Tibial artery (tissue), 4 donors: ENCODE measurements around the gene RPF1.

Experiments used
- DNase-seq, 2 donors: peaks; one replicate each; pipeline ENCODE4 v3.0.0-alpha.2; 2019
- H3K27ac ChIP-seq, 2 donors: fragments of 200-600 bp; sonication (generic) in 1 of 2; 1 replicate in 1 of 2; 2 replicates in 1 of 2; pipeline ENCODE4 v1.5.1; 2018 to 2019; ENCODE audit warnings: mild to moderate bottlenecking in 1 of 2
- H3K27me3 ChIP-seq, 2 donors: fragments of 200-600 bp; sonication (generic) in 1 of 2; one replicate each; pipeline versions ENCODE4 v1.5.1 to v1.6.0; 2016 to 2019
- H3K36me3 ChIP-seq, 3 donors: fragments of 200-600 bp; sonication (generic) in 2 of 3; one replicate each; pipeline ENCODE4 v1.5.1; 2016 to 2019; ENCODE audit warnings: mild to moderate bottlenecking in 2 of 3
- H3K4me1 ChIP-seq, 4 donors: fragments of 200-600 bp; sonication (generic) in 2 of 4; 1 replicate in 3 of 4; 2 replicates in 1 of 4; pipeline ENCODE4 v1.5.1; 2016 to 2019
- H3K4me3 ChIP-seq, 2 donors: fragments of 200-600 bp; sonication (generic) in 1 of 2; 1 replicate in 1 of 2; 2 replicates in 1 of 2; pipeline ENCODE4 v1.5.1; 2018 to 2019; ENCODE audit warnings: mild to moderate bottlenecking in 2 of 2
- H3K9me3 ChIP-seq, 3 donors: fragments of 200-600 bp; sonication (generic) in 1 of 3; one replicate each; pipeline ENCODE4 v1.5.1; 2016 to 2019
- intact Hi-C: fragments of 100-400 bp; cut with DNase I; formaldehyde crosslinking; loops from one replicate; pipeline ENCODE4 v1.15.0; 2023; ENCODE audit warnings: low total_unique reads
- TF ChIP-seq, protein P1 (sequence below), 2 experiments: fragments of 200-600 bp in 1 of 2; fragments of 450-650 bp in 1 of 2; IDR thresholded peaks; one replicate each; pipeline ENCODE4 v1.5.1; 2017 to 2019; ENCODE audit warnings: antibody characterized with exemption in 2 of 2, mild to moderate bottlenecking in 1 of 2, moderate library complexity in 1 of 2

RPF1 gene

DNA sequence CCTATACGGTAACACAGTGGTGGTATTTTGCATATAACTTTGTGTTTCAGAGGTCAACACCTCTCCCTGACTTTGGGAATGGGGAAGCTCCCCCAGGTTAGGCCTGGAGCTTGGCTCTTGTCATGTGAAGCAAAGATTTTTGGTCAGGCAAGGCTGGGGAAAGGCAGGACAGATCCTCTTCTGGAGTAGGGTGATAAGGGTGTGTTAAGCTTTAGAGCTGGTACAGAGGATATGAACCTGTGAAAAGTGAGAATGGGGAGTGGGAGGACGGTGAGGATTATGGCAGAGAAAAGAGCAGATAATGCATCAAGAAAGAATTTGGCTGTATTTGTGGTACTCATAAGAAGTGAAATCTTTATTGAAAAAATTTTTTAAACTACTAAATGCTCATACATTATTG is 2.3 kb downstream of the RPF1 start:
- Histone ChIP-seq H3K27ac (no peak overlapping the region), H3K4me3 (no peak overlapping the region), H3K9me3 (no peaks in the 10 kb centered on the region), H3K27me3 (peaks cover 0 to 6% of the 10 kb centered on the region in 2 donors), H3K4me1 (peaks cover 0 to 28% (median 15%) of the 10 kb centered on the region in 4 donors), H3K36me3 (peaks cover 10 to 34% (median 20%) of the 10 kb centered on the region in 3 donors)
- TF ChIP-seq, protein P1, sequence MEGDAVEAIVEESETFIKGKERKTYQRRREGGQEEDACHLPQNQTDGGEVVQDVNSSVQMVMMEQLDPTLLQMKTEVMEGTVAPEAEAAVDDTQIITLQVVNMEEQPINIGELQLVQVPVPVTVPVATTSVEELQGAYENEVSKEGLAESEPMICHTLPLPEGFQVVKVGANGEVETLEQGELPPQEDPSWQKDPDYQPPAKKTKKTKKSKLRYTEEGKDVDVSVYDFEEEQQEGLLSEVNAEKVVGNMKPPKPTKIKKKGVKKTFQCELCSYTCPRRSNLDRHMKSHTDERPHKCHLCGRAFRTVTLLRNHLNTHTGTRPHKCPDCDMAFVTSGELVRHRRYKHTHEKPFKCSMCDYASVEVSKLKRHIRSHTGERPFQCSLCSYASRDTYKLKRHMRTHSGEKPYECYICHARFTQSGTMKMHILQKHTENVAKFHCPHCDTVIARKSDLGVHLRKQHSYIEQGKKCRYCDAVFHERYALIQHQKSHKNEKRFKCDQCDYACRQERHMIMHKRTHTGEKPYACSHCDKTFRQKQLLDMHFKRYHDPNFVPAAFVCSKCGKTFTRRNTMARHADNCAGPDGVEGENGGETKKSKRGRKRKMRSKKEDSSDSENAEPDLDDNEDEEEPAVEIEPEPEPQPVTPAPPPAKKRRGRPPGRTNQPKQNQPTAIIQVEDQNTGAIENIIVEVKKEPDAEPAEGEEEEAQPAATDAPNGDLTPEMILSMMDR (IDR thresholded peaks at IDR 0.05) = no peak
- intact Hi-C loops = no loop called here
- DNase-seq = no peak

DNA sequence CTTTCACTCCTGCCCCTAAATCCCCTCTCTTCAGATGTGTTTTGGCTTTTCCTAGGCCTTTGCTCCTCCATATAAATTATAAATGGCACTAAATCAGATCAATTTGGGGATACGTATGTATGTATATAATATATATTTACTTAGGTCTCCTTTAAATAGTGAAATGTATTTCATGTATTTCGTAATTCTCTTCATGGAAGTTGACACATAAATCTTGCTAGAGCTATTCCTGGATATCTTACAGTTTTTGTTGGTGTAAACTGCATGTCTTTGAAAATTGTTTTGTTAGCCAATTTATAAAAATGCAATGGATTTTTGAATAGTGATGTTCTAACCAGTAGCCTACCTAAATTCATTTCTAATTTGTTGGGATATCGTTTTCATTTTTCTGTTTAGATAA is 9.0 kb downstream of the RPF1 start:
- no peaks in the 10 kb centered on the region for H3K27me3 ChIP-seq
- H3K9me3 ChIP-seq = no peaks in the 10 kb centered on the region
- H3K4me3 ChIP-seq = no peak overlapping the region
- DNase-seq = no peak
- TF ChIP-seq, protein P1 (IDR thresholded peaks at IDR 0.05) = no peak
- intact Hi-C loops = no loop called here
- peaks cover 31 to 67% (median 56%) of the 10 kb centered on the region in 3 donors for H3K36me3 ChIP-seq
- H3K4me1 ChIP-seq = no peaks in the 10 kb centered on the region
- H3K27ac ChIP-seq = no peak overlapping the region

DNA sequence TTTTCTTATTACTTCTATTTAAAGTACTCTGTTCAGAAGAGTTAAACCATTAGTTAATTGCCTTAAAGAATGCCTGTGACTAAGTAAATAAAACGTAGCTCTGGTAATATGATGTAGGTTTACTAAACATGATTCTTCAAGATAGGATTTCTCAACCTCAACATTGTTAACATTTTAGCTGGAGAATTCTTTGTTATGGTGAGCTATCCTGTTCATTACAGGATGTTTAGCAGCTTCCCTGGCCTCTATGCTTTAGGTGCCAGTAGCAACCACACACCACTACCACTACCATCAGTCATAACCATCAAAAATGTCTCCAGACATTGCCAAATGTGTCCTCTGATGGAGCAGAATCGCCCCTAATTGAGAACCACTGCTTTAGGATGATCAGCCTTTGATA is 10.7 kb downstream of the RPF1 start:
- TF ChIP-seq, protein P1 (IDR thresholded peaks at IDR 0.05) = no peak
- no peaks in the 10 kb centered on the region for H3K27me3 ChIP-seq
- peaks cover 22 to 62% (median 54%) of the 10 kb centered on the region in 3 donors for H3K36me3 ChIP-seq
- no peak overlapping the region for H3K4me3 ChIP-seq
- H3K27ac ChIP-seq = no peak overlapping the region
- DNase-seq = no peak
- intact Hi-C loops = no loop called here
- H3K4me1 ChIP-seq = no peaks in the 10 kb centered on the region
- no peaks in the 10 kb centered on the region for H3K9me3 ChIP-seq

DNA sequence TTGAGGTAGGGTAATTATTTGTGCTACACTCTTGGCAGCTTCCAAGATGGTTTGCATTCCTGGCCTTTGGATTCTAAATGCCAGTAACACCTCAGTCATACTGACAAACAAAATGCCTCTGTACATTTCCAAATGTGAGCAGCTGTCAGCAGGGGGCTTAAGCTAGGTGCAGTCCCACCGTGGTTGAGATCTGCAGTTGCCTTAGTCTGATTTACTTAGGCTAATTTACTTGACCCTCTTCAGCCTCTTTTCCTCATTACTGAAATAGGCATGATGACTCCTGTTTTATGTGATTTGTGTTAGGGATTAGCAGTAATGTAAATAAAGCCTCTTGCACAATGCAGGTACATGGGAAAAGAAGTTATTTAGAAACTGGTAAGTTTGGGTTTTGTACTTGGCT is 13.7 kb downstream of the RPF1 start:
- Histone ChIP-seq H3K9me3 (no peaks in the 10 kb centered on the region), H3K27me3 (no peaks in the 10 kb centered on the region), H3K27ac (no peak overlapping the region), H3K4me1 (no peaks in the 10 kb centered on the region), H3K4me3 (no peak overlapping the region), H3K36me3 (peaks cover 35 to 78% (median 75%) of the 10 kb centered on the region in 3 donors)
- DNase-seq = no peak
- TF ChIP-seq, protein P1 (IDR thresholded peaks at IDR 0.05) = no peak
- intact Hi-C loops = no loop called here

DNA sequence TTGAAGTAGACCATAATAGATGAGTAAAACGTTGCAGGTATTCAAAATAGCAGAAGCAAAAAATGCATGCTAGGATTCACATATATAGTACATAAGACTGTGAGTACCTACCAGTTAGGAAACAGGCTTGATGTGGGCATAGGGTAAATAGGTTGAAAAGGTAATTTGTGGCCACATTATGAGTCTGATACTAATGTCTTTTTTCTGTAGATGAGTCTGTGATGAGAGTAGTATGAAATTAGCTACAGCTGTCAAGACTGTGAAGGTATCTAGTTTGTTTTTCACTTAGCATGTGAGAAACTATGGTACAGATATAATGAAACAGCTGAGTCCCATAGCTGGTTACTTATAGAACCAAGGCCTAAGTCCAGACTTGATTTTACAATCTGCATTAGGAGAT is 14.7 kb downstream of the RPF1 start:
- intact Hi-C loops = no loop called here
- Histone ChIP-seq H3K9me3 (no peaks in the 10 kb centered on the region), H3K36me3 (peaks cover 45 to 88% (median 84%) of the 10 kb centered on the region in 3 donors), H3K4me3 (no peak overlapping the region), H3K27me3 (no peaks in the 10 kb centered on the region), H3K27ac (no peak overlapping the region), H3K4me1 (peaks cover 0 to 6% (median 0%) of the 10 kb centered on the region in 4 donors)
- DNase-seq = no peak
- TF ChIP-seq, protein P1 (IDR thresholded peaks at IDR 0.05) = no peak

DNA sequence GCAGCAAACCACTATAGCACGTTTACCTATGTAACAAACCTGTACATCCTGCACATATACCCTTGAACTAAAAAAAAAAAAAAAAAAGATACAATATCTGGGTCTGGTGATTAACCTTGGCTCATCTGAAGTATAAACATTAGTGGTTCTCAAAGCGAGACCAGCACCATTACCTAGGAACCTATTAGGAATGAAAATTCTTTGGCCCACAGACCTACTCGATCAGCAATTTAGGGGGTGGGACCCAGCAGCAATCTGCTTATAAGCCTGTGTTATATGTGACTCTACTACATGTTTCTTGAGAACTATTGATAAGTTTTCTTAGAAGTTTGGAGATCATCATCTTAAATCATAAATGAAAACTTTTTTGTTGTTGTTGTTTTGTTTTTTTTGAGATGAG is 17.4 kb downstream of the RPF1 start:
- H3K4me1 ChIP-seq = peaks cover 0 to 21% (median 4%) of the 10 kb centered on the region in 4 donors
- intact Hi-C loops = no loop called here
- no peak overlapping the region for H3K27ac ChIP-seq
- DNase-seq = no peak
- peaks cover 30 to 74% (median 74%) of the 10 kb centered on the region in 3 donors for H3K36me3 ChIP-seq
- H3K9me3 ChIP-seq = no peaks in the 10 kb centered on the region
- H3K4me3 ChIP-seq = no peak overlapping the region
- H3K27me3 ChIP-seq = no peaks in the 10 kb centered on the region
- TF ChIP-seq, protein P1 (IDR thresholded peaks at IDR 0.05) = no peak
